GM13976 (cell line): ENCODE results near the gene TUBA3D.
"Not testable (repeated sequence)": the region's sequence is repeated elsewhere in the genome, so short reads cannot be mapped to it uniquely, and the experiment has no call there.

Experiments used
- DNase-seq: peaks from one replicate; pipeline ENCODE4 v3.0.0; 2012; ENCODE audit warnings: low spot score
- CTCF ChIP-seq: IDR thresholded peaks from 2 replicates; pipeline ENCODE4 v1.5.1; 2012; ENCODE audit warnings: borderline replicate concordance, mild to moderate bottlenecking; ENCODE audit not compliant: insufficient read depth; ENCODE audit errors: extremely low read depth, missing control alignments, control extremely low read depth
- in situ Hi-C: fragments of 300-500 bp; cut with MboI; formaldehyde crosslinking; loops from one replicate; pipeline ENCODE4 v1.12.0; 2022; ENCODE audit warnings: low sequenced_read_pairs, mixed read lengths, inconsistent platforms; ENCODE audit not compliant: unreplicated experiment

The TUBA3D gene

GRCh38 chr2:131475831-131476230 is at the start of gene TUBA3D:
TUBA3D (plus strand) TSS chr2:131476119; CDS start chr2:131476200, 81 bp downstream.
- TF ChIP-seq CTCF = no peak
- no peak for DNase-seq
- in situ Hi-C loops = no loop called here

- no peak for DNase-seq
- in situ Hi-C loops = no loop called here
- no peak for TF ChIP-seq CTCF
Measured at GRCh38 chr2:131426727-131427126, 49.2 kb upstream of the TUBA3D start.

- DNase-seq = no peak
- TF ChIP-seq CTCF = no peak
- in situ Hi-C loops = no loop called here
Measured at GRCh38 chr2:131431336-131431735, 44.6 kb upstream of the TUBA3D start.

- DNase-seq, in situ Hi-C loops: not testable (repeated sequence)
Measured at GRCh38 chr2:131440742-131441468, 35.0 kb upstream of the TUBA3D start.

- in situ Hi-C loops, DNase-seq: not testable (repeated sequence)
Measured at GRCh38 chr2:131444736-131445514, 31.0 kb upstream of the TUBA3D start.

GRCh38 chr2:131445515-131445797 is 30.5 kb upstream of the TUBA3D start:
- in situ Hi-C loops, DNase-seq: not testable (repeated sequence)

- TF ChIP-seq CTCF = no peak
- in situ Hi-C loops = no loop called here
- no peak for DNase-seq
Measured at GRCh38 chr2:131445896-131446295, 30.0 kb upstream of the TUBA3D start.

GRCh38 chr2:131447981-131448380 is 27.9 kb upstream of the TUBA3D start:
- DNase-seq, in situ Hi-C loops: not testable (repeated sequence)

GRCh38 chr2:131451265-131451949 is 24.5 kb upstream of the TUBA3D start:
- in situ Hi-C loops, DNase-seq: not testable (repeated sequence)

GRCh38 chr2:131454914-131455313 is 21.0 kb upstream of the TUBA3D start:
- DNase-seq, in situ Hi-C loops: not testable (repeated sequence)

- in situ Hi-C loops, DNase-seq: not testable (repeated sequence)
Measured at GRCh38 chr2:131467722-131468121, 8.2 kb upstream of the TUBA3D start.

GRCh38 chr2:131470944-131471343 is 5.0 kb upstream of the TUBA3D start:
- DNase-seq, in situ Hi-C loops: not testable (repeated sequence)

GRCh38 chr2:131471624-131472023 is 4.3 kb upstream of the TUBA3D start:
- DNase-seq, in situ Hi-C loops: not testable (repeated sequence)

- in situ Hi-C loops = not testable (repeated sequence)
Measured at GRCh38 chr2:131473266-131473665, 2.7 kb upstream of the TUBA3D start.

More at GRCh38 chr2:131473266-131473665, 2.7 kb upstream of the TUBA3D start:
- not testable (repeated sequence) for DNase-seq
